Suppressor macrophage treated with lipopolysaccharide for 4 hours (primary cell): ENCODE results near the gene GOLT1A.
A peak's percentile ranks its signal among the peaks of the same experiment; 100 is the strongest.

Experiments
- DNase-seq: peaks from one replicate; pipeline ENCODE4 v3.0.0-alpha.2; 2020

GOLT1A gene

GRCh38 chr1:204190212-204191211 is 23.3 kb downstream of the GOLT1A start:
- peak; percentile 74 for DNase-seq

GRCh38 chr1:204188959-204189639 is 24.7 kb downstream of the GOLT1A start:
- DNase-seq = no peak

- no peak for DNase-seq
These were observed 27.2 kb downstream of the GOLT1A start for GRCh38 chr1:204186597-204186996.

GRCh38 chr1:204181116-204181515 is 32.7 kb downstream of the GOLT1A start:
- DNase-seq = no peak

GRCh38 chr1:204180133-204180532 is 33.7 kb downstream of the GOLT1A start:
- DNase-seq = no peak

- DNase-seq = no peak
These were observed 35.1 kb downstream of the GOLT1A start for GRCh38 chr1:204178487-204179281.

GRCh38 chr1:204177133-204177532 is 36.7 kb downstream of the GOLT1A start:
- DNase-seq = peak; percentile 15

GRCh38 chr1:204176049-204176448 is 37.7 kb downstream of the GOLT1A start:
- no peak for DNase-seq

GRCh38 chr1:204174958-204175357 is 38.8 kb downstream of the GOLT1A start:
- DNase-seq = no peak

- DNase-seq = no peak
These were observed 41.3 kb downstream of the GOLT1A start for GRCh38 chr1:204172404-204173029.

- peak; percentile 48 for DNase-seq
These were observed 42.0 kb downstream of the GOLT1A start for GRCh38 chr1:204171751-204172178.

GRCh38 chr1:204170494-204171155 is 43.2 kb downstream of the GOLT1A start:
- no peak for DNase-seq

GRCh38 chr1:204169858-204170257 is 43.9 kb downstream of the GOLT1A start:
- no peak for DNase-seq

- DNase-seq = no peak
These were observed 46.1 kb downstream of the GOLT1A start for GRCh38 chr1:204167730-204168129.

GRCh38 chr1:204166219-204166618 is 47.6 kb downstream of the GOLT1A start, which contains the start of gene REN:
TSS of gene REN (minus strand) at chr1:204166337. CDS start at chr1:204166293, 44 bp downstream.
- DNase-seq = no peak

- peak; percentile 83 for DNase-seq
These were observed 51.2 kb downstream of the GOLT1A start for GRCh38 chr1:204162494-204163074.

- no peak for DNase-seq
These were observed 51.9 kb downstream of the GOLT1A start for GRCh38 chr1:204161609-204162493.

GRCh38 chr1:204157962-204158361 is 55.8 kb downstream of the GOLT1A start:
- DNase-seq = no peak

GRCh38 chr1:204155881-204156280 is 57.9 kb downstream of the GOLT1A start:
- DNase-seq = no peak

GRCh38 chr1:204154568-204155255 is 59.1 kb downstream of the GOLT1A start:
- no peak for DNase-seq
